ENCODE data around the gene PRR12. TPM values are rescaled to one million over a fixed set of nuclear protein-coding genes. Genes with fewer than 3 reads are reported as not detected.

PRR12 gene
- total RNA-seq, 2 experiments from 2014 or later, result 41.7 to 42.2 TPM

GRCh38 chr19:49596954-49597702 lies 6.1 kb downstream of the PRR12 start:
- Histone ChIP-seq H3K27me3 (ENCODE audit: control insufficient read depth in 1 of 2, insufficient read depth in 2 of 2, low read length in 2 of 2) (no peaks in the 10 kb centered on the region), H3K27ac (ENCODE audit: low read depth in 1 of 2, low read length in 2 of 2) (no peak overlapping the region), H3K36me3 (ENCODE audit: insufficient read depth, low read length) (peaks cover 69% of the 10 kb centered on the region), H3K4me1 (ENCODE audit: insufficient read depth, low read length) (peaks cover 29% of the 10 kb centered on the region), H3K4me3 (ENCODE audit: low read length) (no peak overlapping the region), H3K9me3 (ENCODE audit: control insufficient read depth in 1 of 2, insufficient read depth in 1 of 2, low read length in 2 of 2) (no peaks in the 10 kb centered on the region)
- DNase-seq, result no peak
- no peak for TF ChIP-seq CTCF (IDR thresholded peaks at IDR 0.05)
- Mint-ChIP-seq H3K4me3 (no peak overlapping the region), H3K27me3 (no peaks in the 10 kb centered on the region), H3K9me3 (no peaks in the 10 kb centered on the region), H3K4me1 (ENCODE audit: low read depth) (peaks cover 33% of the 10 kb centered on the region), H3K36me3 (ENCODE audit: low read depth) (peaks cover 62% of the 10 kb centered on the region), H3K27ac (no peak overlapping the region)
- intact Hi-C loops (cut with DNase I, micrococcal nuclease), result no loop called here
- ChIA-PET CTCF (interaction anchor here (0.6 kb wide), 1 partner anchor 199 kb away, joined by 4 read pairs; no protein-coding TSS in a partner anchor), POLR2A (interaction anchor here (1.7 to 1.8 kb wide), 2 partner anchors 43 to 45 kb away, joined by 4 to 6 read pairs; partner anchors contain the start of genes RRAS and SCAF1)
- no peak for ATAC-seq (ENCODE audit: poor library complexity)

- CTCF ChIA-PET, result no interaction called here
- peaks cover 62% of the 10 kb centered on the region for H3K36me3 Mint-ChIP-seq (ENCODE audit: low read depth)
Observed at GRCh38 chr19:49597703-49597974, 6.7 kb downstream of the PRR12 start.

More at GRCh38 chr19:49597703-49597974, 6.7 kb downstream of the PRR12 start:
- Mint-ChIP-seq H3K9me3 (no peaks in the 10 kb centered on the region), H3K4me3 (no peak overlapping the region), H3K4me1 (ENCODE audit: low read depth) (peaks cover 30% of the 10 kb centered on the region), H3K27ac (no peak overlapping the region), H3K27me3 (no peaks in the 10 kb centered on the region)
- H3K4me1 ChIP-seq (ENCODE audit: insufficient read depth, low read length), result peaks cover 26% of the 10 kb centered on the region
- H3K27ac ChIP-seq (ENCODE audit: low read depth in 1 of 2, low read length in 2 of 2), result no peak overlapping the region
- H3K9me3 ChIP-seq (ENCODE audit: control insufficient read depth in 1 of 2, insufficient read depth in 1 of 2, low read length in 2 of 2), result no peaks in the 10 kb centered on the region
- no peak overlapping the region for H3K4me3 ChIP-seq (ENCODE audit: low read length)
- peaks cover 73% of the 10 kb centered on the region for H3K36me3 ChIP-seq (ENCODE audit: insufficient read depth, low read length)
- POLR2A ChIA-PET, result interaction anchor here (1.7 kb wide), 1 partner anchor 44 kb away, joined by 4 read pairs; the partner anchor contains the start of gene SCAF1
- DNase-seq (no peak), ATAC-seq (ENCODE audit: poor library complexity) (no peak)
- TF ChIP-seq CTCF (IDR thresholded peaks at IDR 0.05), result no peak
- H3K27me3 ChIP-seq (ENCODE audit: control insufficient read depth in 1 of 2, insufficient read depth in 2 of 2, low read length in 2 of 2), result no peaks in the 10 kb centered on the region
- intact Hi-C loops (cut with DNase I, micrococcal nuclease), result no loop called here
